ENCODE data around the gene CLHC1.

DNA sequence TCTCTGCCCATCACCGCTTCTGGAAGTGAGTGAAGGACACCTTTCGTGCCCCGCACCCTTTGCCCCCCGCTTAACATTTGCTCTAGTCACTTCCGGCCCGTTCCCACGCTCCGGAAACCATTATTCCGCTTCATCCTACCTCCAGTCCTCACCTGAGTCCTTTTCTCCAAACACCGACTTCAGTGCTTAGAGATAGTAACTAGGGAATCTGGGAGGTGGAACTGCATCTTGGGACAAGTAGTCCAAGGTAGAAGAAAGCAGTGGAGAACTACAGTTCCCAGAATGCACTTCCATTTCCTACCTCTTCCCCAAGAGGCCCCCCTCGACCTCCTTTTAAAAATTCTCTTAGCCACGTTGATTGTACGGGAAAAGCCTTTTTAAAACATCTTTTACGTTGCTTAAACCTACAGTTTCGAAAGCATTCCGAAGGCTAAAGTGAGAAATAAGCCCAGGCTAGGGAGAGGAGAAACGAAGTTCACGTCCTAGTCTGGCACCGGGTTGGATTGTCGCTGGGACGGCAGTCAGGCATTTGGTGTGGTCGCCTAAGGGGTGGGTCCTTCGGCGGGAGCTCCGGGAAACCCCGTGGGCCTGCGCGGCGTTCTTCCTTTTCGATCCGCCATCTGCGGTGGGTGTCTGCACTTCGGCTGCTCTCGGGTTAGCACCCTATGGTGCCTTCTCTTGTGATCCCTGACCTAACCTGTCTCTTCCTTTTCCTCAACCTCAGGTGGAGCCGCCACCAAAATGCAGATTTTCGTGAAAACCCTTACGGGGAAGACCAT, at the start of gene CLHC1, which contains the start of gene RPS27A:
- TF ChIP-seq CTCF (IDR thresholded peaks at IDR 0.05; ENCODE audit: poor library complexity) (no peak), EZH2 (IDR thresholded peaks at IDR 0.05; ENCODE audit: borderline replicate concordance) (no peak)
